ENCODE measurements around the gene SURF6.
"Not testable (repeated sequence)": the region's sequence is repeated elsewhere in the genome, so short reads cannot be mapped to it uniquely, and the experiment has no call there.

The SURF6 gene

DNA sequence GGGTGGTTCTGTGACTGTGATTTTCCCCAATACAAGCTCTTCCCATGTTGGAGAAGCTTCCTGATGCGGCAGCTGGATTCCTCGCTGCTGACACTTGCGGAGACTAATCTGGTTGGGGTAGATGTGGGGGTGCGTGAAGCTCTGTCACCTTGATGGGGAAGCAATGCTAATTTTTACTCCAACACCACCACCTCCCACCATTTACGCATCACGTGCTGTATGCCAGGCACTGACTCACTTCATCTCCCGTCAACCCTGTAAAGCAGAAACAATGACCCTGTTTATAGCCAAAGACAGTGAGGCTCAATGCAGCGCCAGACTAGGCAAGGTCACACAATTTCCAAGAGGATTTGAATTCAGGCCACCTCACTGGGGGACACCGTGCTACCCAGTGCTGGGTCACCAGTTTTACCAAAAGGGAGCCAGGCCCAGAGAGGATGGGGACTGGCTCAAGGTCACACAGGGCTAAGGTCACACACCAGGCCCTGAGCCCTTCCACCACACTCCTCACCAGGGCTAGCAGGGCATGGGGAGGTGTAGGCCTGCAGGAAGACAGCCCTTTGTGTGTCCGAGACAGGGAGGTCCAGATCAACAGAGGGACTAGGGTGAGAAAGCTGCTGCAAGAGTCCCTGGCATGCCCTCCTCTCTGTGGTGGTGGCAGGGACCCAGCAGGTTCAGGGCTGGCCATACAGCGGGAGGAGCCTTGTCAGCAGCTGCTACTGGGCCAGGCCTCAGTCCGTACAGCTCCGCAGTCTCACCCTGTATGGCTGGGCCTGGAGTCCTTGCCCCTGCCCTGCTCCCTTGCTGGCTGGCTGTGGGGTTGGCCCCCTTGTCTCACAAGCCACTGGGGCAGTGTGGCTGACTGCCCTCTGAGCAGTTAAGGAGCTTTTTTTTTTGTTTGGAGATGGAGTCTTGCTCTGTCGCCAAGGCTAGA, 43.4 kb upstream of the SURF6 start:
- DNase-seq (ENCODE audit: low read depth), result no peak
- TF ChIP-seq, protein P1, sequence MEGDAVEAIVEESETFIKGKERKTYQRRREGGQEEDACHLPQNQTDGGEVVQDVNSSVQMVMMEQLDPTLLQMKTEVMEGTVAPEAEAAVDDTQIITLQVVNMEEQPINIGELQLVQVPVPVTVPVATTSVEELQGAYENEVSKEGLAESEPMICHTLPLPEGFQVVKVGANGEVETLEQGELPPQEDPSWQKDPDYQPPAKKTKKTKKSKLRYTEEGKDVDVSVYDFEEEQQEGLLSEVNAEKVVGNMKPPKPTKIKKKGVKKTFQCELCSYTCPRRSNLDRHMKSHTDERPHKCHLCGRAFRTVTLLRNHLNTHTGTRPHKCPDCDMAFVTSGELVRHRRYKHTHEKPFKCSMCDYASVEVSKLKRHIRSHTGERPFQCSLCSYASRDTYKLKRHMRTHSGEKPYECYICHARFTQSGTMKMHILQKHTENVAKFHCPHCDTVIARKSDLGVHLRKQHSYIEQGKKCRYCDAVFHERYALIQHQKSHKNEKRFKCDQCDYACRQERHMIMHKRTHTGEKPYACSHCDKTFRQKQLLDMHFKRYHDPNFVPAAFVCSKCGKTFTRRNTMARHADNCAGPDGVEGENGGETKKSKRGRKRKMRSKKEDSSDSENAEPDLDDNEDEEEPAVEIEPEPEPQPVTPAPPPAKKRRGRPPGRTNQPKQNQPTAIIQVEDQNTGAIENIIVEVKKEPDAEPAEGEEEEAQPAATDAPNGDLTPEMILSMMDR (IDR thresholded peaks at IDR 0.05; ENCODE audit: insufficient read depth, low read depth, low read length, missing control alignments), result no peak
- no peak overlapping the region for H3K4me3 ChIP-seq (ENCODE audit: low read length)

DNA sequence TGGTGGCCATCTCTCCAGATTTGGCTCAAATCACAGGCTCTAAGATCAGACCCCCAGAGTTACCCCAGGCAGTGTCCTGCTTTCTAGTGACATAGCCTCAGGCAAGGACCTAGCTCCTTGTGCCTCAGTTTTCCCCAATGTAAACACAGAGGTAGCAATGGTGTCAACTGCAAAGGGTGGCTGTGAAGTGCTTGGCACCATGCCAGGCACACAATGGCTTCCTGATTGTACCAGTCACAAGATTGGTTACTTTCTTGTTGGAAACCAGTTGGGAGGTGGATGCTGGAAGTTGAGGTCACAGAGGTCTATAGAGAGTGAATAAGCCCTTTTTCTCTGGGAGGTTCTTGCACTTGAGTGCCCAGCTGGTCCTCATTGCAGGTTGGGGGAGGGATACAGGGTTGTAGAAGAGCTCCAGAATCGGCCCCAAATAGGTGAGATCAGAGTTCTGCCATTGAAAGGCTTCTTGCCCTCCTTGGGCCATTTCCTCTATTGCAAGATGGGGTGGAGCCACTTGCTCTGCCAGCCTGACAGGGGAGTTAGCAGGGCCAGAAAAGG, 42.5 kb upstream of the SURF6 start:
- TF ChIP-seq, protein P1 (IDR thresholded peaks at IDR 0.05; ENCODE audit: insufficient read depth, low read depth, low read length, missing control alignments), result no peak
- H3K4me3 ChIP-seq (ENCODE audit: low read length), result no peak overlapping the region
- DNase-seq (ENCODE audit: low read depth), result no peak

DNA sequence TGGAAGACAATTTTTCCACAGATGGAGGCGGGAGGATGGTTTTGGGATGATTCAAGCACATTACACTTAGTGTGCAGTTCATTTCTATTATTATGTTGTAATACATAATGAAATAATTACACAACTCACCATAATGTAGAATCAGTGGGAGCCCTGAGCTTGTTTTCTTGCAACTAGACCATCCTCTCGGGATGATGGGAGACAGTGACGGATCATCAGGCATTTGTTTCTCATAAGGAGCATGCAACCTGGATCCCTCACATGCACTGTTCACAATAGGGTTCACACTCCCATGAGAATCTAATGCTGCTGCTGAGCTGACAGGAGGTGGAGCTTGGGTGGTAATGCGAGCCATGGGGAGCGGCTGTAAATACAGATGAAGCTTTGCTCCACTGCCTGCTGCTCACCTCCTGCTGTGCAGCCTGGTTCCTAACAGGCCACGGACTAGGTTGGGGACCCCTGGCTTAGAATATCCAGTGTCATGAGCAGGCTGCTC, 41.8 kb upstream of the SURF6 start:
- TF ChIP-seq, protein P1 (IDR thresholded peaks at IDR 0.05; ENCODE audit: insufficient read depth, low read depth, low read length, missing control alignments), result no peak
- DNase-seq (ENCODE audit: low read depth), result peak; percentile 56
- no peak overlapping the region for H3K4me3 ChIP-seq (ENCODE audit: low read length)

DNA sequence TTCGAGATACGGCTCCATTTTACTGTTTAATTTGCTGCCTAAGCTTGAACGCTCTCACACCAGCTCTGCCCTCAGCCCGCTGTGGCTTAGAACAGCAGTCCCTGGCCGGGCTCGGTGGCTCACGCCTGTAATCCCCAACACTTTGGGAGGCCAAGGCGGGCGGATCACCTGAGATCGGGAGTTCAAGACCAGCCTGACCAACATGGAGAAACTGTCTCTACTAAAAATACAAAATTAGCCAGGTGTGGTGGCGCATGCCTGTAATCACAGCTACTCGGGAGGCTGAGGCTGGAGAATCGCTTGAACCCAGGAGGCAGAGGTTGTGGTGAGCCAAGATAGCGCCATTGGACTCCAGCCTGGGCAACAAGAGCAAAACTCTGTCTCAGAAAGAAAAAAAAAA, 41.3 kb upstream of the SURF6 start:
- DNase-seq (ENCODE audit: low read depth); H3K4me3 ChIP-seq (ENCODE audit: low read length): not testable (repeated sequence)

DNA sequence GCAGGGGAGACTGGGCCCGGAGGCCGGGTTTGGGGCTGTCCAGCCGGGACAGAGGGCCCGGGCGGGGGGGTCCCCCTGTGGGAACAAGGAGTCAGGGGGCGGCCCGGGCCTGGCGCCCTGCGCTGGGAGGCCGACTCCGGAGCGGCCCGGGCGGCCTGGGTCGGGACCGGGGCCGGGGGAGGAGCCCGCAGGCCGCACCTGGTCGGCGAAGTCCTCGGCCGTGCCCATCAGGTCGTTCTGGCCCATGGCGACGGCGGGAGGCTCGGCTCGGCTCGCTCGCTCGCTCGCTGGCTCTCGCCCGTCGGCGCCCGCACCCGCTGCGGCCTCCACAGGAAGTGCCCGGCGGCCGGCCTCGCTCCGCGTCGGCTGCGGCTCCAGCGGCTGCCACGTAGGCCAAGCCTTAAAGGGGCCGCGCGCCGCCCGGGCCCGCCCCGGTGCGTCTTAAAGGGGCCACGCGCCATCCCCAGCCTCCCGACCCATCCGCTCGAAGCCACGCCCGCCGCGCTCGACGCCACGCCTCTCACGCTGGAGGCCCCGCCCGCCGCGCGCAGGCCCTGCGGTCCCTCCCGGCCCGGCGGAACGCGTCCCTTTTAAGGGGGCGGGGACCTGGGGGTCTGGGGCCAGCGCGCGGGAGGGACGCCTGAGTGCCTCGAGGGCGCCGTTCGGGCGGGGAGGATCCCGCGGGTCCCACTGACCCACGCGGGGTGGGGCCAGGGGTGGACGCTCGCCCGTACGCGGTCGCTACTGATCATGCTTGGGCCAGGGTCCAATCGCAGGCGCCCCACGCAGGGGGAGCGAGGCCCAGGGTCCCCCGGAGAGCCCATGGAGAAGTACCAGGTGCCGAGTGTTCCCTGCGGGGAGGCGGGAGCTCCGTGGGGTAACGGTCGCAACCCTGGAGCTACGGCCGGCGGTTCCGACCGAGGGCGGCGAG, 40.0 kb upstream of the SURF6 start, which contains the start of the genes STKLD1 and SURF4:
Gene STKLD1 (plus strand): TSS at position 643 of the 931 bp plus-strand sequence. CDS start 108 bp downstream, at position 751.
Gene SURF4 (minus strand): TSS at position 337 of the 931 bp plus-strand sequence. CDS start 91 bp downstream, at position 246.
- TF ChIP-seq, protein P1 (IDR thresholded peaks at IDR 0.05; ENCODE audit: insufficient read depth, low read depth, low read length, missing control alignments), result no peak
- DNase-seq (ENCODE audit: low read depth), result peak; percentile 99
- H3K4me3 ChIP-seq (ENCODE audit: low read length), result peak within 1 kb of the TSS; percentile 81

DNA sequence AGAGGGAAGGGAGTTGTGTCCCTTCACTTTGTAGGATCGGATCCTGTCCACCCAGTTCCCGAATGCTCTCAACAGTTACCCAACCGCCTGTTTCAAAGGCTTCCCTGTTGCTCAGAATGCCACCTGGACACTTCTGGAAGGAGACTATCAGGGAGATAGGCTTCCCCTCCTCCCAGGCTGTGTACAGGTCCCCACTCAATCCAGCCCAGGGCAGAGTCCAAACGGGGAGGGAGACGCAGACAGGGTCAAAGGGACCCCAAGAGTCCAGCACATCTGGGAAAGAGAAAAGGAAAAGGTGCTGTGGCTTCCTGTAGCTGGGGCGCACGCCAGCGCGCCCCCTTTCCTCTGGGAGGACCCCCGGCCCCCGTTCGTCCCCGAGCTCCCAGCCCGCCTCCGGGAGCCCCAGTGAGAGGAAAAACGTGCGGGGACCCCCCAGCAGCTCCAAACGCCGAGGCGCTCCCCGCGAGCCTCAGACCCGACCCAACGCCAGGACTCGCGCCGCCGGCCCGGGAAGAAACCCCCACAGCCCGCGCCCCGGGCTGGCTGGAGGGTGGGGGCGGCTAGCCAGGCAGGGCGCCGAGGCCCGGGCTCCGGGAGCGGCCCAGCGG, 39.2 kb upstream of the SURF6 start:
- DNase-seq (ENCODE audit: low read depth), result peak; percentile 60
- peak overlapping the region; percentile 81 for H3K4me3 ChIP-seq (ENCODE audit: low read length)
- TF ChIP-seq, protein P1 (IDR thresholded peaks at IDR 0.05; ENCODE audit: insufficient read depth, low read depth, low read length, missing control alignments), result no peak

All from epithelial cell of esophagus (primary cell).